GM18498 (cell line): Measurements from ENCODE around the gene ECHS1.

Experiments
- ATAC-seq: cut with Tn5 transposase; IDR thresholded peaks from one replicate; pipeline ENCODE4 v1.9.1; 2021; ENCODE audit warnings: mild to moderate bottlenecking, moderate library complexity; ENCODE audit not compliant: unreplicated experiment

The ECHS1 gene

DNA sequence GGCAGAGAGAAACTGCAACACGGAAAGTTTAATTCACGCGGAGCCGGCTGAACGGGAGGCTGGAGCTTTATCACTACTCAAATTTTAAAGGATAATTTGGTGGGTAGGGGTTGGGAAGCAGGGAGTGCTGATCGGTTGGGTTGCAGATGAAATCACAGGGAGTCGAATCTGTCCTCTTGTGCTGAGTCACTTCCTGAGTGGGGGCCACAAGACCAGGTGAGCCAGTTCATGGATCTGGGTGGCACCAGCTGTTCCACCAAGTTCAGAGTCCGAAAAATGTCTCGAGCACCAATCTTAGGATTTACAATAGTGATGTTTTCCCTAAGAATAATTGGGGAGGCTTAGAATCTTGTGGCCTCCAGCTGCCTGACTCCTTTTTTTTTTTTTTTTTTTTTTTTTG lies 29.6 kb downstream of the ECHS1 start:
- no peak for ATAC-seq

DNA sequence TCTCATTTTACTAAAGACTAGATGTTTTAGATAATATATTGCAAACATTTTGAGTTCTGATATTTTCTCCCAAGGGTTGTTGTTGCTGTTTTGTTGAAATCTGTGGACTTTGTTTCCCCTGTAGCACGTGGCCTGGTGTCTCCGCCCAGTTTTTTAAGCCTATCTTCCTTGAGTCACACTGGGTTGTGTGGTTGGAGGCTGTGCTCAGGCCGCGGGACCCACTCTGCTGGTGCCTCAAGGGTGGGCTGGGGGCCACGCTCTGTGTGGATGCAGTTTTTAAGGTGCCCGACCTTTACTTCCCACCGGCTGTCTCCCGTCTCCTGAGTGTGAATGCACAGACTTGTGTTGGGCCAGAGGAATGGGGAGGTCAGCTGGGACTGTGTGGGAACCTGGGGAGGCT lies 30.2 kb downstream of the ECHS1 start:
- ATAC-seq, result no peak

DNA sequence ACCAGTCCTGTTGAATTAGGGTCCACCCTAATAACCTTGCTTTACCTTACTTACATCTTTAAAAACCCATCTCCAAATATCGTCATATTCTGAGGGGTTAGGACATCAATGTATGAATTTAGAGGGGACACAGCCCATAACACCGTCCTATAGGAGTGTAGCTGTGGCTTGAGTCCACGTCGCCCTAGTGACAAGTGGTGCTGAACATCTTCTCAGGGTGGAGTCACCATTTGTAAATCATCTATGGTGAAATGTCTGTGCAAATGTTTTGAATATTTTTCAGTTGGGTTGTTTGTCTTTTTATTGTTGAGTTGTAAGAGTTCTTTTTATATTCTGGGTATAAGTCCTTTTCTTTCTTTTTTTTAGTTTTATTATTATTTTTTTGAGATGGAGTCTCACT lies 31.2 kb downstream of the ECHS1 start:
- ATAC-seq, result no peak

DNA sequence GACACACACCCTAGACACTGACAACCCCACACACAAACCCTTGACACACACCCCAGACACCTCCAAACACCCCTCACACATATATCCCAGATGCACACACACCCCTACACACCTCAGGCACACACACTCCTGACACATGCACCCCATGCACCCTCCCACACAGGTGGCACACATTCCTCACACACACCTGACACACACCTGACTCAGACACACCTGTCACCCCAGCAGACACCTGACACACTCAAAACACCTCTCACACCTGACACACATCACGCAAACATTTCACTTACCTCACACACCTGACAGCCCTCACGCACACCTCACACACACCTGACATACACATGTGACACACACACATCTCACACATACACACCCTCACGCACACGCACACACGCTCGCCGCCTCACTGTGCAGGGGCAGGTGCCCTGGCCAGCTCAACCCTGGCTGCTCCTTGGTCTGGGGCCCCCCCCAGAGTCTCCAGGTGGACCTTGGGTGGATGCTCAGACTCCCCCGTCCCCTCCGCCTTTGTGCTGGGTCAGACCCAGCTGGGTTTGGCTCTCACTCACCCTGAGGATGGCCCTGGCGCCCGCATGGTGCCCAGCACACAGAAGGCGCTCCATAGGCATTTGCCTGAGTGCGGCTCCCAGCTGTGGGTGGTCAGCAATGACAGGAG lies 33.3 kb downstream of the ECHS1 start:
- ATAC-seq, result no peak

DNA sequence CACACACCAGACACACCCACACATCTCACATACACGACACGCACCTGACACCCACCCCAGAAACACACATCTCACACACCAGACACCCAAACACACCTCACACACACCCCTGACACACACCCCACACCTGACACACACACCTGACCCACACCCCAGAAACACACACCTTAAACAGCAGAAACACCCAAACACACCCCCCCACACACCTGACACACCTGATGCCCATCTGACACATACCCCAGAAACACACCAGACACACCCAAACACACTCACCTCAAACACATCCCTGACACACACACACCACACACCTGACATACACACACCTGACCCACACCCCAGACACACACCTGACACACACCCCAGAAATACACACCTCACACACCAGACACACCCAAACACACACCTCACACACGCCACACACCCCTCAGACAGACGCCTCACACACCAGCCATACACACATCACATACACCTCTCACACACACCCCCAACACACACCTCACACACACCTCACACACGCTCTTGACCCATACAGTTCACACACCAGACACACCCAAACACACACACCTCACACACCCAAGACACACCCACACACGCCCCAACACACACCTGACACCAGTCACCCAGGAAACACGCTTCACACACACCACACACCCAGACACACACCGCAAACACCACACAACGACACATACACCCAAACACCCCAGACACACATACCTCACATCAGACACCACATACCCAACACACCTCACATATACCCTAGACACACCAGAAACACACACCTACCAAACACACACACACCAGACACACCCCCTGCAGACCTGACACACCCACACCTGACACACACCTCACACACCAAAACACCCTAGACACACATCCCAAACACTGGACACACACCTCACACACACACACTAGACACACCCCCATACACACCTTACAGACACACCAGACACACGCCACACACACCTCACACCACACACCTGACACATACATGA lies 34.8 kb downstream of the ECHS1 start:
- ATAC-seq, result no peak

DNA sequence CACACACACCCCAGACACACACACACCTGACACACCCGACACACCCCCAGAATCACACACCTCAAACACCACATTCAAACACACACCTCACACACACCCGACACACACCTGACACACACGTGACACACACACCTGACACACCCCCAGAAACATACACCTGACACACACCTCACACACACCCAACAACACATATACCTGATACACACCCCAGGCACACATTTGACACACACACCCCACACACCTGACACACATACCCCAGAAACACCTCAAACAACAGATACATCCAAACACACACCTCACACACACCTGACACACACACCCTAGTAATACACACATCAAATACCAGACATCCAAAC lies 35.8 kb downstream of the ECHS1 start:
- ATAC-seq, result no peak

DNA sequence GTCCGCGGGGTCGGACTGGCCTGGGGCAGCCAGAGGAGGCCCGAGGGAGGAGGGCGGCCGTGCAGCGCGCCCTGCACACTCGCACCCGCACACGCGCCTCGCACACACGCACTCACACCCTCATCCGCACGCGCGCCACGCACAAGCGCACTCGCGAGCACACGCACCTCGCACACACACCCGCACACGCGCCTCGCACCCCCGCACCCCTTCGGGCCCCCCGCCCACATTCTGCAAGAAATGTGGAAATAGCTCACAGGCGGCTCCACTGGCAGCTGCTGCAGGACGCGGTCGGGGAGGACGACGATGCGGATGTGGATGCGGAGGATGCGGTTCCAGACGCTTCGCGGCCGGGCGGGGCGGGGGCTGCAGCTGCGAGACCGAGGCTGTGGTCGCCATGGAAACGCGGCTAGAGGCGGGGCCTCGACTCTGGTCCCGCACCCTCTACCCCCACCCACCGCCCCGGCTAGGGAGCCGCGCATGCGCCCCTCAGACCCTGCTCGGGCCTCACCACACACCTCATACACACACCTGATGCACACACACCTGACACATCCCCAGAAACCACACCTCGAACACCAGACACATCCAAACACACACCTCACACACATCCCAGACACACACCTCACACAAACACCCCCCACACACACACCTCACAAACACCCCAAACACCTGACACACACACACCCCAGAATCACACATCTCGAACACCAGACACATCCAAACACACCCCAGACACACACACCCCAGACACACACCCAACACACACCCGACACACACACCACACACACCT lies 36.4 kb downstream of the ECHS1 start, which contains the start of gene CALY:
CALY (minus strand) TSS at position 320 of the 793 bp plus-strand sequence. CDS start 7,907 bp downstream, outside the sequence.
- ATAC-seq, result no peak

DNA sequence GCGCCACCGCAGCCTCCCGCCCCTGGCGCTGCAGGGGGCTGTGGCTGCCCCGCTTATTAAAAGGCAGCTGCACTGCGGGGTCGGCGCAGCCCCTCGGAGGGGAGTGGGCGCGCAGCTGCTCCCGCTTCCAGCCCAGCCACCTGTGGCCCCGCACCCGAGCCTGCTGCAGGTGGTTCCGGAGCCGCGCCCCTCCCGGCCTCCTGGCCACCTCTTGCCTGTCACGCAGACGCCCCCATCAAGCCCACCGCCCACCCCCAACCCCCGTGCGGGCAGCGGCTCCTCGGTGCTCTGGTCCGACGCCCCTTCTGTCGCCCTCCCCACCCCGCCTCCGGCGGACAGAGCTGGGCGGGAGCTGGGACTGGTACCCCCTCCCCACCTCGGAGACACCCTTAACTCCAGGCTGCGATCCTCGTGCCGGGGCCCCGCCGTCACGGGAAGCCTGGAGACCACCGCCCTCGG lies 37.0 kb downstream of the ECHS1 start:
- ATAC-seq, result no peak

DNA sequence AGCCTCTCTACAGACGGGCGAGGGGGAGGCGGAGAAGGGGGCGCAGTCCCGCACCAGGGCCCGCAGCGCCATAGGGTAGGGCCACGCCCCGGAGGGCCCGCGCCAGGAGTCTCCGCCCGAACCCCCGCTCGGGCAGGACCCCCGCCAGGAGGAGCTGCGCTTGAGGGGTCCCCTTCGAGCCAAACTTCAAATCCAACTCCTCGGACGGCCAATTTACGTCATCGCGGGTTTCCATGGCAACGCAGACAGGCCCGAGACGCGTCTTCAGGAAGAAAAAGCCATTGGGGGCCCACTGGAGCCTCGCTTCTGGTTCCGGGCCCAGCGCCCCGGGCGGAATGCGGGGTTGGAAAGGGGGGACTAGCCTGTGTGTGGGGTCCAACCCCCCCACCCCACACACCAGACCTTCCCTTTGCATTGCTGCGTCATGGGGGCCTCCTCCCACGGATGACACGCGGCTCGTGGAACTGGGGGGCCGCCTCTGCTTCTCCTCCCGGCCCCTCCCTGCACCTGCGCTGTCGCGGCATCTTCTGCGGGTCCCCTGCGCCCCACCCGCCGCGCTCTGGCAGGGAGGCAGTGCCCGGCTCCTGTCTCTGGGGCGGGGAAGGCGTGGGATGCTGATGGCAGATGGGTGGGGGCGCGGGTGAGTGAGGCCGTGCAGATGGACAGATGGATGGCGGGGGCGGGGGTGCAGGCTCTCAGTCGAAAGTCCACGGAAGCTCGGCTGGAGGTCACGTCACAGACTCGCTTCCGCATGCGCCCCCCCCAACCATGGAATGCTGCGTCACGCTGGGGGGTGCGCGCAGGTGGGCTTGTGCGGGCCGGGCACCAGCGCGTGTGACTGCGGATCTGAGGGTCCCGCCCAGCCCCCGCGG lies 37.7 kb downstream of the ECHS1 start:
- ATAC-seq, result no peak

DNA sequence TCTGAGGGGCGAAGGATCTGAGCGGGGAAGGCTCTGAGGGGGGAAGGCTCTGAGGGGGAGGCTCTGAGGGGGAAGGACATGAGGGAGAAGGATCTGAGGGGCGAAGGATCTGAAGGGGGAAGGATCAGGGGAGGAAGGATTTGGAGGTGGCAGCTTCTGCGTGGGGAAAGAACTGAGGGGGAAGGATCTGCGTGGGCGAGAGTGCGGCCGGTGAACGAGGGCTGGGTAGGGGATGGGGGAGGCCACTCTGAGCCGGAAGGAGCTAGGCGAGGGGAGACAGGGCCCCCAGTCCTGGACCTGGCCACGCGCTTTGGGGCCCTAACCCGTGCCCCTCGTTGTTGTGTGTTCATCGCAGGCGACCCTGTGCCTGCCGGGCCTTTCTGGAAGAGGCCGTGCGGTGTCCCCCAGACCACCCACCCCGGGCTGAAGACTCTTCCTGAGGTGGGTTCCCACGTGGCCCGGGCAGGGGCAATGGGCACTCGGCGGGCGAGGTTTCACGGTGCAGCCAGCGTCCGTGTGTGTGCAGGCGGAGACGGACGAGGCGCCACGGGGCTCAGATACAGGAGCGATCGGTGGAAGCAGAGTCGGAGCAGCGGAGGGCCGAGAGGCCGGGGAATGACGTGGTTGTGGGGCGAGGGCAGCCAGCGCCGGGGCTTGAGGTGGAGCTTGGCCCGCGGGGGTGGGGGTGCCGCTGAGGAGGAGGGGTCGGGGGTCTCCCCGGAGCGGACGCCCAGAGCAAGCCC lies 38.5 kb downstream of the ECHS1 start:
- ATAC-seq, result no peak

DNA sequence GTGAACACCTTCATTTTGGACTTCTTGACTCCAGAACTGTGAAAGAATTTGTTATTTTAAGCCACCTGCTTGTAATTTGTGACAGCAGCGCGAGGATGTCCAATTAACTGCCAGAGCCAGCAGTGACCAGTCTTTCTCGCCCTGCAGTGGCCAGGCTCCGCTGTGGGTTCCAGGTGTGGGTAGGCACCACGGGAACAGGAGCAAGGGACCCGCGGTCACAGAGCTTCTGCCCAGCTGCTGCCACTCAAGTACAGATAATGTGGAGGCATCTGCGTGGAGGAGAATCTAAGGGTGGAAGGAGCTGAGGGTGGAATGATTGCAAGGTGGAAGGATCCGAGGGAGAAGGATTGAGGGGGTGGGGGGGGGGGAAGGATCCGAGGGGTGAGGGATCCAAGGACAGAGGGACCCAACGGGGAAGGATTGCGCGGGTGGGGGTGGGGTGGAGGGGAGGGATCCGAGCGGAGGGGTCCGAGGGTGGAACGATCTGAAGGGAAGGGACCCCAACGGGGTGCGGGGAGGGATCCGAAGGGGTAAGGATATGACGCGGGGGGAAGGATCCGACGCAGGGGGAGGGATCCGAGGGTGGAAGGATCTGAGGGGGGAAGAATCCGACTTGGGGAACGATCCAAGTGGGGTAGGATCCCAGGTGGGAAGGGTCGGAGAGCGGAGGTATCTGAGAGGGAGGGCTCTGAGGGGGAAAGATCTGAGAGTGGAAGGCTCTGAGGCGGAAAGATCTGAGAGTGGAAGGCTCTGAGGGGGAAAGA lies 40.0 kb downstream of the ECHS1 start:
- ATAC-seq, result no peak

DNA sequence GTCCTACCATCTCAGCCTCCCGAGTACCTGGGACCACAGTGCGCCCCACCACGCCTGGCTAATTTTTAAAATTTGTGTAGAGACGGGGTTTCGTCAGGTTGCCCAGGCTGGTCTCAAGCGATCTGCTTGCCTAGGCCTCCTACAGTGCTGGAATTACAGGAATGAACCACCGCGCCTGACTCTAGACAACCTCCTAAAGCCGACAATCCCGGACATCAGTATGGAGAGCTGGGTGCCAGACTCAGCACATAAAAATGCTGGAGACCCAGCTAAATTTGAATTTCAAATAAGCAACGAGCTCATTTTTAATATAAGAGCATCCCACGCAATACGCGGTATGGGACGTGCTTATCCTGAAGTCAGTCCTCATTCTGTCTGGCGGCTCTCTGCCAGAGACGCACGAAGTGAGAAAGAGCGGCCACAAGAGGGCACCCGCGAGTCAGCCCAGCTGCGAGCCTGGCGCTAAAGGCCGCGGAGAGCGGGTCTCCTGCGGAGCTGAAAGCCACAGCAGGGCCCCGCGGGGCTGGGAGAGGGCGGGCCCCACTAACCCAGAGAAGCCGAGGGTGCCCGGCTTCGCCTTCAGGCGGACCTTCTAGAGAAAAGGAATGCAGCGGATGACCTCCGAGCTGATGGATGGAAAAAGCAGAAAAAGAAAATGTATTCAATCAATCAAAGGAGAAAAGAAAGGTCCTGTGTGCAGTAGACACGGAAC lies 43.5 kb downstream of the ECHS1 start:
- ATAC-seq, result peak; percentile 91

DNA sequence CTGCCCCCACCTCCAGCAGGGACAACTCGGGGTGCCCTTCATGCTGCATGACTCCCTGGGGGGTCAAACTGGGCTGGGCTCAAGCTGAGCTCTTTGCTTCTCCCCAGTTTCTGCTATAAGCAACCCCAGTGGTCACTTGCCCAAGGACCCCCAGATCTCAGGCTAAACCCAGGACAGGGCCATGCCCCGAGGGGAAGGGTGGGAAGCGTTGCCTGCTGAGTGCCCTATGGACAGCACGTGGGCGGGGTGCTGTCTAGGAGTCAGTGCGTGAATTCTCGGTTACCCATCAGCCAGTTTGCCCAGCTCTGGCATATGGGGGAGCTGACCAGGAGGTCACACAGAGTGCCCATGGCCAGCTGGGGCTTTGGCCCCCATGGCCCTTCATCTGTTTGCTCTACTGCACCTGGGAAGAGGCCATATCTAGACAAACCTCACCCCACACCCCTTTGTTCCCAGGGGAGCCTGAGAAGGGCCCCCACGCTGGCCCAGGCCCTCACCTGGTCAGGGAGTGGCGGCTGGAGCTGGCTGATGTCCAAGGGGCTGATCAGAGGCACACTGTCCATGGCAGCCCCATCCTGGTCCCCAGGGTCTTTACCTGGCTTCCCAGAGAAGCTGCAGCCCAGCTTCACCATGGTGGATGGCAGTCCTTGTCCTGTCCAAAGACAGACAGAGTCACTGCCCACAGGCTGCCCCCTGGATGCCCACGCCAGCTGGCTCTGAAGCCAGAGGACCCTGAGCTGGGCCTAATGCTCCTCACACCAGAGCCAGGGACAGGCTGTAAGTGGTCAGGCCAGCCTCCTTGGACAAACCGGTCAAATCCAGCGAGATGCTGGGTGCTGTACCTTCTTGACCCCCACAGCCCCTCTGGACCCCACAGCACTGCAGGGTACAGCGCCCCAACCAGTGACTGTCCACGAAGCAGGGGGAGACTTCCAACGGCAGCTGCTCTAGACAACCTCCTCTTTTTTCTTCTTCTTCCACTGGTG lies 44.5 kb downstream of the ECHS1 start:
- no peak for ATAC-seq

DNA sequence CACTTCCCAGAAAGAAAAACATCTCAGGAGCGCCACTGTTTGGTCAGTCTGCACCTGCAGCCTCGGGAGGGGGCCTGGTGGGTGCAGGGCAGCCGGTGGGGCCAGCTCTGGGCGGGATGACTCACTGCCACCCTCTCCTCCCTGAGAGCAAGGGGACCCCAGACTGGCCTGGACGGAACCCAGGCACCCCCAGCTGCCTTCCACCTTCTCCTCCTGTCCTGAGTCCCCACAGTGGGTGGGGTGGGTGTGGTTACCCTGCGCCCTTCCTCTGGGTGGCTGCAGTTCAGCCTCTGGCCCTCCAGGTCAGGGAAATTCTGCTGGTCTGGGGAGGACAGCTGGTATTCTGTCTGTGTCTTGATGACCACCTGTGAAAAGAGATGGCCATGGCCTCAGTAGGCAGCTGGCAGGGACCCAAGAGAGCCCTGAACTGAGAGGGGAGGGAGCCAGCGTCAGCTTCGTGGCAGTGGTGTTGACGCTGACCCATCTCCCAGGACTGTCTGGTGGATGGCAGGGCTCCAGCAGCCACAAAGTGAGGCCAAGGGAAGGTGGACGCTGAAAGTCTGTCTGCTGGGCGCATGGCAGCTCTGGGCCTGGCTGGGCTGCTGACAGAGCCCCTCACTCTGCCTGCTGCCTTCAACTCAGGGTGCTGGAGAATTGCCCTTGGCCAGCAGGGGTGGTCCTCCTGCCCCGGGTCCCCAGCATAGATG lies 45.4 kb downstream of the ECHS1 start:
- ATAC-seq, result no peak

DNA sequence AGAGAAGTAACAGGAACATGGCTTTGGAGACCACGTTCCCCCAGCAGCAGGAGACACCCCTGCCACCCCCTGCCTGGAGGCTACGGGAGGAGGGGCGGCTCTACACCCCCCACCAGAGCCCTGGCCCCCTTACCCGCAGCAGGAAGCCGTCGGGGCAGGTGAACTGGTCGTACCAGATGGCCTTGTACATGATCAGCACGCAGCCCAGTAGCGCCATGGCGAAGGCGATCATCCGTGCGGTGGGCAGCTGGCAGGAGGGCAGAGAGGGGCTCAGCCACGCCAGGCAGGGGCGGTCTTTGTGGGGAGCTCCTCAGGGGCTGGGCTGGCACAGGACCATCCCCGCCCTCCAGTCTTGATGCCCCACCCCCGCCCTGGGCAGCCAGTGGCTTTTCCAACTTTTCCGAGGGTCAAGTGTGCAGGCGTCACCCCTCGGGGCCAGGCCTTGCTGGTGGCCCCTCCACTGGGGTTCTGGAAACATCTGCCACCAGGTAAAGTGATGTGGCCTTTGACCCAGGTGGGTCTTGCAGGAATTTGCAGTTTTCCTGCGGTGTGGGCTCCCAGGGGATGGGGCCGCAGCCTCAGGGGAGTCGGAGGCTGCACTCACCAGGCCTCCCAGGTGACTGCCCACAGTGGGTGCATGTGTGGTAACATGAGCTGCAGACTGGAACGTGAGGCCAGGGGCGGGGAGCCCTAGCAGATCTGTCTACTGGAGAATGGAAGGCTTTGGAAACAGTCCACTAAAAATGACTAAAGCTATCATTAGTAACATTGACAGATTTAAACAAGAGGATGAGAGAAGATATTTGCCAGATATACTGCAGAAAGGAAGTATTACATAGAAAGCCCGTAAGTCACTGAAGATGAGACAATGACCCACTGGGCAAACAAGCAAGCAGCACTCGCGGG lies 46.2 kb downstream of the ECHS1 start:
- no peak for ATAC-seq

DNA sequence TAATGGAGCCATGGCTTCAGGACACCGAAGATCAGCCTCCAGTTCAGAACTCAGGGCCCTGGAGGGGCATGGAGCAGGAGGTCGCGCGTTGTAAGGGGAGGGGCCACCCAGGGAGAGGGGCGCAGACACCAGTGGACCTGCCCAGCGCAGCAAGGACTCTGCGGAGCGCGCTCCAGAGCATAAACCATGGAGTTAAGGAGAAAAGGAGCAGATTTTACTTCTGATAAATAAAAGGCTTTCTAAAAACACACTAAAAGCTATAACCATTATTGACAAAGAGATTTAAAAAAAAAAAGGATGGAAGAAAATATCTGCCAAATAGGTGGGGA lies 47.0 kb downstream of the ECHS1 start:
- ATAC-seq, result no peak
